ENCODE results near the gene TAC4. TPM values are rescaled to one million over a fixed set of nuclear protein-coding genes. Genes with fewer than 3 reads are reported as not detected.
A peak's percentile ranks its signal among the peaks of the same experiment; 100 is the strongest.

The TAC4 gene
- total RNA-seq, 1 experiment from 2014 or later: not detected

DNA sequence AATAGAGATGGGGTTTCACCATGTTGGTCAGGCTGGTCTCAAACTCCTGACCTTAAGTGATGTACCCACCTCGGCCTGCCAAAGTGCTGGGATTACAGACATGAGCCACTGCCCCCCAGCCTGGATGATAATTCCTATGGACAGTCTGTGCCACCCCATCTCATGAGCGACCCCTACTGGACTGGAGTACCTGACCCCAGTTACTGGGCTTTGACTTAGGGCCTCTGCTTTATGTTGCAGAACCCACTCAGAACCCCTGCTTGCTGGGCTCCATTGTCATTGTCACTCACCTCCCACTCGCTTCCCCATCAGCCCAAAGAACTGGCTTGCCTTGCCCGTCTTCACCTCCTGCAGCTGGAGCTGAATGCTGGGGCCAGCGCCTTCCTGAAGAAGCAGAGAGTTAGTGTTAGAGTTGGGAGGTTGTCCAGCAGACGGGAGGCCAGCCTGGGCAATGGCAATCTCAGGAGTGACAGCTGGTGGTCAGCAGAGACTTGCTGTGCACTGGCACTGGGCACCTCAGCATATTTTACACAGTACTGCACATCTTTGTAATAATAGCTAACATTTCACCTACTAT lies 4.0 kb downstream of the TAC4 start:
- no peak for DNase-seq (ENCODE audit: low read depth)

- no peak for DNase-seq (ENCODE audit: low read depth)
Measured at GRCh38 chr17:49842846-49843245, 5.0 kb downstream of the TAC4 start.

GRCh38 chr17:49842371-49842770 lies 5.5 kb downstream of the TAC4 start:
- DNase-seq (ENCODE audit: low read depth): no peak

DNA sequence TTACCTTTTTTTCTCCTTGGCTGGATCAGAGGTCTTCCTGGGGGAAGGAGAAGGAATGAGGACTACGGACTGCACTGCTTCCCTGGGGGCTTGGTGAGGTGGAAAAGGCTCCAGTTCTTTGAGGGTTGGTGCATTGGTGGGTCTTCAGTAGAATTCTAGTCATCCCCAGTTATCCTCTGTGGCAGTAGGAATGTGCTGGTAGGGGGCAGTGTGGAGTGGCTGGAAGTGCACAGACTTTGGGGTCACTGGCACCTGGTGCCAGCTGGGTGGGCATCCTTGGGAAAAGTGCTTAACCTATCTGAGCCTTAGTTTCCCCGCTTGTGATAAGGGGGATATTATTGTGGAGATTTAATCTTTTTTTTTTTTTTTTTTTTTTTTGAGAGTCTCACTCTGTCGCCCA lies 6.3 kb downstream of the TAC4 start:
- DNase-seq (ENCODE audit: low read depth): no peak

GRCh38 chr17:49839455-49839854 lies 8.4 kb downstream of the TAC4 start:
- no peak for DNase-seq (ENCODE audit: low read depth)

GRCh38 chr17:49836111-49837030 lies 11.5 kb downstream of the TAC4 start:
- DNase-seq (ENCODE audit: low read depth): peak; percentile 24

DNA sequence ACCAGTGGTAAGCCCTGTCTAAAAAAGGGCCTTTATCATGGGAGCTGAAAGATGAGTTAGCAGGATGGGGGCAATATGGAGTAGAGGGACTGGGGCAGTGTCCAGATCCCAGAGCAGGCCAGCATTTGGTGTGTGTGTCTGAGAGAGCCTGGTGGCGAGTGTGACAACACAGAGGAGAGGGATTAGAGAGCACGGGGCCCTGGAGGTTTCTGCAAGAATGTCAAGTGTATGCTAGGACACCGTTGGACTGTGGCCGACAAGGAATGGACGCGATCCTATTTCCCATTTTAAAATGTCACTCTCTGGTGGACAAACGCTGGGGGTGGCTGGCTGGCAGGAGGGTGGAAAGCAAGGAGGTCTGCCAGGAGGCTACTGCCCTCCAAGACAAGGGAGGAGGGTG lies 12.4 kb downstream of the TAC4 start:
- DNase-seq (ENCODE audit: low read depth): no peak

- no peak for DNase-seq (ENCODE audit: low read depth)
Measured at GRCh38 chr17:49834118-49834743, 13.6 kb downstream of the TAC4 start.

DNA sequence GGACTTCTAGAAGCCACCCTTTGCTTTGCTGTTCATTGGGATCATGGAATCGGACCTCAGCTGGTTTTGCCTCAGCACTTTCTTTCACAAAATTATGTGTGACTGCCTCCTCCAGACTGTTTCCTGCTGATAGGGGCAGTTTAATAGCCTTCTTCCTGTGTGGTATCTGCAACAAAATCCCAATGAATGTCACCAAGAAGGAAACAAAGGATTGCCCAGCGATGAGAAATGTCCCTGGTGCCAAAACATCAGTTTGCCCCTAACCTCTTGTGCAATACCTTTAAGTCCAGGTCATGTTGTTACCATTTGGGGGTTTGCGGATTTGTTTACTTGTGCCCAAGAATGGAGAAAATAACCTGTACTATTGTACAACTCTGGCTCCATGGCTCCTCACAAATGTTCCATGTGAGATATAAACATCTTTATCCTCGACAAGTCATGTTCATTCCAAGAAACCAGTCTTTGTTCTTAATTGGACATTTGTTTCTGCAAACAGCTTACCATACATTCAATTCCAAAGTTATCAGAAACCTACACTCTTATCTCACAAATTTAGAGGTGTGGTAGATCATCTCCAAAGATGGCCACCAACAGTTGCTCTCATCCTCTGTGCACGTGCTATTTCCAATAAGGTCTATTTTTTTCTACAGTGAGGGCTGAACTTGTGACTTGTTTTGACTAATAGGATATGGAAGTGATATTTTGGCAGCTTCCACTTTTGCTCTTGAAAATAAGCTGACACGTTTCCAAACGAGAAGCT lies 14.8 kb downstream of the TAC4 start:
- no peak for DNase-seq (ENCODE audit: low read depth)

DNA sequence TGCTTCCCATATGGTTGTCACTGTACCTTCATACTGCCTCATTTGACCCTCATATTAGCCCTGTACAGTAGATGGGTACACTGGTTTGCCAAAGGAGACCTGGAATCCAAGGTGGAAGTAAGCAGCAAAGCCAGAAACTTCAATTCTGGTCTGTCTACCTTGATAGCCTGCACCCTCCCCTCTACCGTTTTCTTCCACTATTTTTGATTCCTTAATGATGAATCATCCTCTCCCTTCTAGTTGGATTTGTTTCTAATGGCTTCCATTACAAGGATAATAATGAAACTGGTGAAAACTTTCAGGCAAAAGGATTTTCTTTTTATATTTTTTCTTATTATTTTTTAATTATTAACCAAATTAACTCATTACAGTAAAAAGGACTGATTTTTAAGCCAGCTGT lies 17.3 kb downstream of the TAC4 start:
- DNase-seq (ENCODE audit: low read depth): no peak

DNA sequence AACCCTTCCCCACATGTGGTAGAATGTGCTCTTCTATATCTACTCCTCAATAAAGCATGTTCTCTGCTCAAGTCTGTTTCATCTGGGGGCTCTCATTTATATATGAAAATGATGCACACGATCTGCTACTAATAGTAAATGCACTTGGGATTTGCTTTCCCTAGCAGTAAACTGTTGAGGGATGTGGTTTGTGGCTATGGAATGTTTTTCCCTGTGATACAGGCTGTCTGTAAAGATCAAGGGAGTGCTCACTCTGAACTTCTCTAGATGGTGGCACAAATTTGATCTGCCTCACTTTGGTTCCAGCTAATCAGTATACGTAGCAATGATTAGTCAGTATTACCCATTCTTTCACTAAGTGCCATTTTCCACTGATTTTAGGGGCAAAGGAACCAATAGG lies 18.8 kb downstream of the TAC4 start:
- peak; percentile 22 for DNase-seq (ENCODE audit: low read depth)

GRCh38 chr17:49828325-49828724 lies 19.5 kb downstream of the TAC4 start:
- DNase-seq (ENCODE audit: low read depth): peak; percentile 43

DNA sequence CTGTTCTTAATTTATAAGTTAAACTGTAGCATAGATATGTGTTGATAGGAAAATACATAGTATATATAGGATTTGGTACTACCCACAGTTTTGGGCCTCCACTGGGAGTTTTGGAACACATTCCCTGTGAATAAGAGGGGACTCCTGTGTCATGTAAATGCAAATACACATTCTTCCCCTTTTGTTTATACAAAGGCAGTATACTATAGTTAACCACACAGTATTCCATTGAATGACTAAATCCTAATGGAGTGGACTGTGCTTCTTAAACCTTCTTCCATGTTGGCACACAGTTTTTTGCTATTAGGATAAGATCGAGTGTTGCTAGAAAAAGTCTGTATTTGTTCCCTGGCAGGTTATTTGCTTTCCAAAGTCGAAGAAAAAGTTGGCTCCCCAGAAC lies 22.2 kb downstream of the TAC4 start:
- DNase-seq (ENCODE audit: low read depth): no peak

DNA sequence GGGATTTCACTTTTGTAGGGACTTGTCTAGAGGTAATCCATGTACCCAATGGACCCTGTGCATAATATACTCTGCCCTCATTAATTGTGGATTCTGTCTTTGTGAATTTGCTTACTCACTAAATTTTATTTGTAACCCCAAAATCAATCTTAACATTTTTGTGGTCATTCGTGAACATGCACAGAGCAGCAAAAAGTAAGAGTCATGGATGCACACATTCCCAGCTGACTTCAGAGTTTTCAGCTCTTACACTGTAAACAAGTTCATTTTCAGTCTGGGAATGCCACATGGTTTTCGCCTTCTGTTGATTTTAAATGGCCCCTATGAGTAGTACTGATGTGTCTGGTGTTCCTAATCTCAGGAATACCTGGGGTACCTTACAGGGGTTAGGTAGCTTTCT lies 24.3 kb downstream of the TAC4 start:
- DNase-seq (ENCODE audit: low read depth): peak; percentile 45

DNA sequence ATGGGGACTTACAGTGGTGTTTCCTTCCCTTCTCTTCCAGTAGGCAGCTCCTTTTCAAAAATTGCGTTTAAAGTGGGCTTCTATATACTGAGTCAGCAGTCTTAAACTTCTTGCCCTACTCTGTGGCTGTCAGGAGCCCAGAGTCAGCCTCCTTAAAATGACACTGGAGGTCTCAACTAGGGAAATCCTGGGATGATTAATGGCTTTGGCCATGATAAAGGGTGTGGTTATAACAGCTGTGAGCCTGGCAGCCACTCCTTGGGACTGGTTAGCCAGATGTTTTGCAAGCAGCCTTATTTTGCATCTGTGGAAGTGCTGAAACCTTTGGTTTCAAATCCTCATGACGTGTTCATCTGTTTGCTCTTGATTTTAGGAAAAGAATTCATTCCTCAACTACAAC lies 25.0 kb downstream of the TAC4 start:
- peak; percentile 69 for DNase-seq (ENCODE audit: low read depth)

DNA sequence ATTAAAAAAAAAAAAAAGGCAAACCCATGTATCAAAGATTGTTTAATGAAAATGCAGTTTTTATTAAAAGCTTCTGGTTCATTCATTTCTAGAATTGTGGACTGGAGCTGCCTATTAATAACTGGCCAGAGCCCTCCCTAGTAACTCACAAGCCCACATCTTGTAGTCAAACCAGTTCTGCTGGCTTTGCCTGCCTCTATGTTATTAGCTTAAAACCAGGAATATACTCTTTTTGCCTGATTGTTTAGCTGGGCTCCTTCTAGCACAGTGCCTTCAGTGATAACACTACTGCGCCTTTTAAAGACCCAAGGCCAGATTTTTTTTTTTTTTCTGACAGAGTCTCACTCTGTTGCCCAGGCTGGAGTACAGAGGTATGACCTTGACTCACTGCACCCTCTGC lies 26.0 kb downstream of the TAC4 start:
- DNase-seq (ENCODE audit: low read depth): no peak

DNA sequence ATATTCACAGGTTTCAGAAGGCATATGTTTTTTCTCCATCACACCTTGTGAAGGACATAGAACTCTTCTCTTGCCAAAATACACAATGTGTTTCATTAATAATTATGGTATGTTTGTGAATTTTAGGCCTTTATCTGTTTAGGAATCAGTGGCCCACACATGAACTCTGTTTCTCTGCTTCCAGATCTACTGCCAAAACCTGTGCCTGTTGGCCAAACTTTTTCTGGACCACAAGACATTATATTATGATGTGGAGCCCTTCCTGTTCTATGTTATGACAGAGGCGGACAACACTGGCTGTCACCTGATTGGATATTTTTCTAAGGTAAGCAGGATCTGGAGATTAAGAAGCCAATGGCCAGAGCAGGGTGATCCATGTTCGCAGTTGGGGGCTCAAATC lies 26.4 kb downstream of the TAC4 start:
- no peak for DNase-seq (ENCODE audit: low read depth)

DNA sequence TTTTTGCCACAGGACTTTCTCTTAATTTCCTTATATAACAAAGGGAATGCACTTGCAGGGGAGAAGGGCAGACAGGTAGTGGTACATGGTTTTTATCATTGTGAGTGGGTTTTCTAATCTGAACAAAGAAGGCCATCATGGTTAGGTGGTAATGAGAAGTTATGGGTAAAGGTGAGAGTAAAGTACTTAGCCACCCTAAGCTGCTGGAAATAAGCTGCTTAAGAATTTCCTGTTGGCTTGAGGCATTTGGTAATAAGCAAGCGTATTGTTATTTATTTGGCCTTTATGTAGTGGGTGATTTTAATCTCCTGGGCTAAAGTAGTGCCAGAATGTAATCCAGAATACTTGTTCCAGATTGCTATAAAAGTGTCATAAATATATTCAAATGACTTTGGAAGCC lies 27.1 kb downstream of the TAC4 start:
- DNase-seq (ENCODE audit: low read depth): no peak

- DNase-seq (ENCODE audit: low read depth): no peak
Measured at GRCh38 chr17:49819651-49820050, 28.2 kb downstream of the TAC4 start.

DNA sequence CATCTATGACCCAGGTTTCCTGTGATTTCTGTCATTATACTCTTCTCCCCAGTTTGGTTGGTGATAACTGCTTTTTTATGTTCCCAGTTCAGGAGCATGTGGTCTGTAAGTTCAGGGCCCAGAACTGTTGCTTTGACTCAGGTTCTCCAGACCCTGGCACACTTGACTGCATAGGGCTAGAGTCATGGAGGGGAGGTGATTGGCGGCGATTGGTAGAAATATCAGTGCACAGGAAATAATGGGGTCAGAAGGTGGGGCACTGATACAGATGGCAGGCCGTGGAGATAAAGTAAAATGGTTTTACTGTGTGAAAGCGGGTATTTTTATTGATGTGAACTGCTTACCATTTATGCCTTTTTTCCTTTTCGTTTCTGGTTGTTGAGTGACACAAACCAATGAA lies 28.7 kb downstream of the TAC4 start:
- no peak for DNase-seq (ENCODE audit: low read depth)

- DNase-seq (ENCODE audit: low read depth): no peak
Measured at GRCh38 chr17:49817993-49818392, 29.9 kb downstream of the TAC4 start.

DNA sequence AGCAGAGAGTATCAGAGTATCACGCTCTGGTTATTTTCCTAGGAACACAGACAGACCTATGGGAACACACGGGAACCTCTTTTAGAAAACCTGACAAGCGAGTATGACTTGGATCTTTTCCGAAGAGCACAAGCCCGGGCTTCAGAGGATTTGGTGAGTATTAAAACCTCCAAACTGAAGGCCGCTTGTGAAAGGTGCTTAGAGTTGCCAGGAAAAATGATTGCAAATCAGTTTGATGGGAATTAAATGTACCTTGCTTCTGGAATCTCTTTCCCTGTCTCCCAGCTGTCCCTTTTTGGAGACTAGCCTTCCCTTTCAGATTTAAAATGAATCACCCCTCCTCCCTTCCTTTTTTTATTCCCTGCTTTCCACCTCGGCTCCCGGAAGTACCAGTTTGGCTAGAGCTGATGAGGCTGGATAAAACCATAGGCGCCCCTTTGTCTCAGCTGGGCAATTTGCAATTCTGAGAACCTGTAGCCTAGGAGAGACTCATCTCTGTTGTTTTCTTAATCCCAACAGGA lies 32.0 kb downstream of the TAC4 start:
- peak; percentile 19 for DNase-seq (ENCODE audit: low read depth)
